ENCODE results near the gene FAM210B.
"Not testable (repeated sequence)": the region's sequence is repeated elsewhere in the genome, so short reads cannot be mapped to it uniquely, and the experiment has no call there.

GRCh38 chr20:56411287-56411686 is 52.5 kb downstream of the FAM210B start:
- not testable (repeated sequence) for TF ChIP-seq EZH2phosphoT487 (conservative IDR thresholded peaks at IDR 0.05; ENCODE audit: low read length)
- TF ChIP-seq, protein P1, sequence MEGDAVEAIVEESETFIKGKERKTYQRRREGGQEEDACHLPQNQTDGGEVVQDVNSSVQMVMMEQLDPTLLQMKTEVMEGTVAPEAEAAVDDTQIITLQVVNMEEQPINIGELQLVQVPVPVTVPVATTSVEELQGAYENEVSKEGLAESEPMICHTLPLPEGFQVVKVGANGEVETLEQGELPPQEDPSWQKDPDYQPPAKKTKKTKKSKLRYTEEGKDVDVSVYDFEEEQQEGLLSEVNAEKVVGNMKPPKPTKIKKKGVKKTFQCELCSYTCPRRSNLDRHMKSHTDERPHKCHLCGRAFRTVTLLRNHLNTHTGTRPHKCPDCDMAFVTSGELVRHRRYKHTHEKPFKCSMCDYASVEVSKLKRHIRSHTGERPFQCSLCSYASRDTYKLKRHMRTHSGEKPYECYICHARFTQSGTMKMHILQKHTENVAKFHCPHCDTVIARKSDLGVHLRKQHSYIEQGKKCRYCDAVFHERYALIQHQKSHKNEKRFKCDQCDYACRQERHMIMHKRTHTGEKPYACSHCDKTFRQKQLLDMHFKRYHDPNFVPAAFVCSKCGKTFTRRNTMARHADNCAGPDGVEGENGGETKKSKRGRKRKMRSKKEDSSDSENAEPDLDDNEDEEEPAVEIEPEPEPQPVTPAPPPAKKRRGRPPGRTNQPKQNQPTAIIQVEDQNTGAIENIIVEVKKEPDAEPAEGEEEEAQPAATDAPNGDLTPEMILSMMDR (IDR thresholded peaks at IDR 0.05; ENCODE audit: insufficient read depth, low read length, poor library complexity, severe bottlenecking) = not testable (repeated sequence)
